Neural cell (in vitro differentiated cells): Measurements from ENCODE around the gene UBE3D. TPM values are rescaled to one million over a fixed set of nuclear protein-coding genes. Genes with fewer than 3 reads are reported as not detected.

Source experiments
- H2AFZ ChIP-seq: fragments of 200-600, 300-800 bp; sonication (generic), shearing (Covaris generic); 2 replicates; pipeline ENCODE4 v1.6.0; 2014; ENCODE audit warnings: low read depth, mild to moderate bottlenecking, antibody characterized with exemption, low read length, moderate library complexity
- H3F3A ChIP-seq: fragments of 200-600 bp; shearing (Covaris generic); 2 replicates; pipeline ENCODE4 v1.6.1; 2016; ENCODE audit warnings: mild to moderate bottlenecking, moderate library complexity, mixed read lengths, antibody characterized with exemption, low read length; ENCODE audit not compliant: insufficient read depth, poor library complexity, severe bottlenecking
- H3K27ac ChIP-seq: fragments of 200-600, 300-800 bp; sonication (generic), shearing (Covaris generic); 2 replicates; pipeline ENCODE4 v1.5.1; 2014; ENCODE audit warnings: mild to moderate bottlenecking, low read length, moderate library complexity
- H3K27me3 ChIP-seq: fragments of 300-800, 200-600 bp; sonication (generic), shearing (Covaris generic); 2 replicates; pipeline ENCODE4 v1.6.0; 2014; ENCODE audit warnings: mild to moderate bottlenecking, low read depth, low read length, moderate library complexity; ENCODE audit not compliant: insufficient read depth
- H3K36me3 ChIP-seq: fragments of 300-800, 200-600 bp; sonication (generic), shearing (Covaris generic); 2 replicates; pipeline ENCODE4 v1.5.1; 2014; ENCODE audit warnings: mild to moderate bottlenecking, antibody characterized with exemption, low read length, moderate library complexity; ENCODE audit not compliant: insufficient read depth
- H3K4me2 ChIP-seq: fragments of 300-800, 200-600 bp; sonication (generic), shearing (Covaris generic); 2 replicates; pipeline ENCODE4 v1.6.0; 2014; ENCODE audit warnings: mild to moderate bottlenecking, low read length
- H3K4me3 ChIP-seq: fragments of 300-800, 200-600 bp; sonication (generic), shearing (Covaris generic); 2 replicates; pipeline ENCODE4 v1.5.1; 2014; ENCODE audit warnings: mild to moderate bottlenecking, low read length, moderate library complexity
- H3K79me2 ChIP-seq: fragments of 200-600 bp; shearing (Covaris generic); replicated peaks from 2 replicates; pipeline ENCODE4 v1.6.0; 2014; ENCODE audit warnings: mild to moderate bottlenecking, low read length, moderate library complexity; ENCODE audit not compliant: insufficient read depth
- H3K9ac ChIP-seq: fragments of 300-800, 200-600 bp; sonication (generic), shearing (Covaris generic); 2 replicates; pipeline ENCODE4 v1.6.1; 2016; ENCODE audit warnings: mild to moderate bottlenecking, low read length, mixed read lengths
- H3K9me2 ChIP-seq: fragments of 200-600 bp; shearing (Covaris generic); 2 replicates; pipeline ENCODE4 v1.6.1; 2016; ENCODE audit warnings: mild to moderate bottlenecking, low read length, mixed read lengths; ENCODE audit not compliant: insufficient read depth
- H3K9me3 ChIP-seq: fragments of 200-600, 300-800 bp; sonication (generic), shearing (Covaris generic); 2 replicates; pipeline ENCODE4 v1.6.1; 2016; ENCODE audit warnings: mild to moderate bottlenecking, mixed run types, low read length, moderate library complexity, mixed read lengths
- H4K20me1 ChIP-seq: fragments of 200-600 bp; shearing (Covaris generic); 2 replicates; pipeline ENCODE4 v1.6.1; 2016; ENCODE audit warnings: mild to moderate bottlenecking, mixed run types; ENCODE audit not compliant: insufficient read depth
- CTCF ChIP-seq: fragments of 450-650 bp; IDR thresholded peaks from 2 replicates; pipeline ENCODE4 v1.5.1; 2014; ENCODE audit warnings: antibody characterized with exemption, mild to moderate bottlenecking, moderate library complexity; ENCODE audit not compliant: poor library complexity, severe bottlenecking
- EP300 ChIP-seq: fragments of 450-650 bp; conservative IDR thresholded peaks from 2 replicates; pipeline ENCODE4 v1.6.1; 2014; ENCODE audit warnings: antibody characterized with exemption, mild to moderate bottlenecking, moderate library complexity; ENCODE audit not compliant: poor library complexity, severe bottlenecking
- EZH2 ChIP-seq: fragments of 200-600, 300-800 bp; shearing (Covaris generic), sonication (generic); IDR thresholded peaks from 2 replicates; pipeline ENCODE4 v1.6.1; 2014; ENCODE audit warnings: antibody characterized with exemption, low read length, borderline replicate concordance, mild to moderate bottlenecking; ENCODE audit not compliant: insufficient read depth, poor library complexity, severe bottlenecking
- MXI1 ChIP-seq: fragments of 450-650 bp; conservative IDR thresholded peaks from 2 replicates; pipeline ENCODE4 v1.6.1; 2014; ENCODE audit warnings: antibody characterized with exemption, mild to moderate bottlenecking; ENCODE audit not compliant: poor library complexity, severe bottlenecking
- POLR2AphosphoS5 ChIP-seq: IDR thresholded peaks from 2 replicates; pipeline ENCODE4 v1.6.1; 2012
- RAD21 ChIP-seq: fragments of 450-650 bp; conservative IDR thresholded peaks from 2 replicates; pipeline ENCODE4 v1.6.1; 2014; ENCODE audit warnings: antibody characterized with exemption, mild to moderate bottlenecking, moderate library complexity
- REST ChIP-seq: IDR thresholded peaks from 2 replicates; pipeline ENCODE4 v1.6.1; 2012; ENCODE audit warnings: borderline replicate concordance
- SMC3 ChIP-seq: fragments of 450-650 bp; conservative IDR thresholded peaks from 2 replicates; pipeline ENCODE4 v1.6.1; 2014; ENCODE audit warnings: antibody characterized with exemption, mild to moderate bottlenecking, moderate library complexity; ENCODE audit not compliant: poor library complexity
- TAF1 ChIP-seq: IDR thresholded peaks from 2 replicates; pipeline ENCODE4 v1.6.1; 2012; ENCODE audit warnings: low read depth
- polyA plus RNA-seq: library from polyadenylated mRNA; depleted of rRNA; stranded (reverse); fragments of >200 nt; gene quantifications from 2 replicates; pipeline ENCODE4 v1.2.3, GENCODE V29; 2014

Gene UBE3D
- polyA plus RNA-seq, 1 donor from 2014 or later, result 11.6 TPM

GRCh38 chr6:83044091-83044768 is 21.4 kb downstream of the UBE3D start:
- TF ChIP-seq CTCF (no peak), SMC3 (no peak), MXI1 (no peak), POLR2AphosphoS5 (no peak), REST (no peak), EZH2 (no peak), EP300 (no peak), TAF1 (no peak), RAD21 (no peak)
- Histone ChIP-seq H2AFZ (no peak overlapping the region), H3K9ac (no peak overlapping the region), H3K9me2 (no peaks in the 10 kb centered on the region), H3K9me3 (no peaks in the 10 kb centered on the region), H3K36me3 (peaks cover 5% of the 10 kb centered on the region), H4K20me1 (no peaks in the 10 kb centered on the region), H3F3A (no peaks in the 10 kb centered on the region), H3K27ac (no peak overlapping the region), H3K27me3 (no peaks in the 10 kb centered on the region), H3K79me2 (no peaks in the 10 kb centered on the region), H3K4me2 (no peak overlapping the region), H3K4me3 (no peak overlapping the region)

- no peak overlapping the region for H3K4me2 ChIP-seq
- no peak overlapping the region for H3K4me3 ChIP-seq
- H3F3A ChIP-seq, result no peaks in the 10 kb centered on the region
- no peak overlapping the region for H2AFZ ChIP-seq
- H3K27ac ChIP-seq, result peak overlapping the region; percentile 10
- peaks cover 5% of the 10 kb centered on the region for H3K36me3 ChIP-seq
- H3K9me2 ChIP-seq, result no peaks in the 10 kb centered on the region
- H3K79me2 ChIP-seq, result no peaks in the 10 kb centered on the region
- no peak overlapping the region for H3K9ac ChIP-seq
- no peaks in the 10 kb centered on the region for H3K27me3 ChIP-seq
- TF ChIP-seq MXI1 (no peak), REST (no peak)
- H3K9me3 ChIP-seq, result no peaks in the 10 kb centered on the region
- H4K20me1 ChIP-seq, result no peaks in the 10 kb centered on the region
Observed at GRCh38 chr6:83042467-83043053, 23.1 kb downstream of the UBE3D start.
